ENCODE results near the gene CDH4. TPM values are rescaled to one million over a fixed set of nuclear protein-coding genes. Genes with fewer than 3 reads are reported as not detected.
A peak's percentile ranks its signal among the peaks of the same experiment; 100 is the strongest.

Gene CDH4
- total and polyA plus RNA-seq, 2 of the 8 experiments (the other 6 are each of a cell fraction or from before 2014, with no cell fraction given) = 4.3 to 7.9 TPM

DNA sequence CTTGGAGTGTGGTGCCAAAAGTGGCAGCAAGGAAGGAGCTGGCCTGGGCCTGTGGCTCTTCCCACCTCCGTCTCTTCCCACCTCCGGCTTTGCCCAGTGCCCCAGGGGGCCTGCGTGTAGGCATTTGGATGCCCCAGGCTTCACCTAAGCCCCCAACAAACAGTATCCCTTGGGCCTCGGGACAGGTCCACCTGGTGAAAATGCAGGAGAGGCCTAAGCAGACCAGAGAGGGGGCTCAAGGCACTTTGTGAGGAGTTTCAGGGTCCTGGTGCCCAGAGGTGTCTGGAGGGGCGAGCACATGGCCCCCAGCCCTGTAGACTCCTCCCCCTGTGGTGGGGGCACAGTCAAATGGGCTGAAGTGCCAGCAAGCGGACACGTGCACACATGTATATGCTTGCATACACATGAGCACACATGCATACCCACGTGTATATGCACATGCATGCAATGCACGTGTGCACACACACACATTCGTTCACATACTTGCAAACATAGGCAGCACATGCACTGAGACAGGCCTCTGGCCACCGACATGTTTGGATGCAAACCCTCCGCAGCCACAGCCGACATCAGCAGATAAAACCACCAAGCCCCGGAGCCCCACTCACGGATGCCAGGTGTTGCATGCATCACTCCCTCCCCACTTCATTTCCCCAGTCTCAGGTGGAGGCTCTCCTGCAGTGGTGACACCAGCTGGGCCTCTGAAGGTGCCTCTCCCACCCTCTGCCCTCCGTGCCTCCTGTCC, 689.1 kb downstream of the CDH4 start:
- Histone ChIP-seq H4K5ac (ENCODE audit: insufficient read length, low read depth, low read length) (no peak overlapping the region), H3K4me3 (ENCODE audit: extremely low read depth in 1 of 4, insufficient read depth in 2 of 4, low read depth in 3 of 4, low read length in 4 of 4) (no peak overlapping the region), H3K4me1 (replicated peaks in 1 of 4; ENCODE audit: control insufficient read depth in 3 of 4, insufficient read depth in 4 of 4, low read length in 3 of 4) (peaks cover 0 to 11% (median 5%) of the 10 kb centered on the region in 4 experiments; a peak in 4 of 7 replicates), H4K91ac (replicated peaks; ENCODE audit: insufficient read length, low read length) (no peak overlapping the region), H4K8ac (ENCODE audit: extremely low read depth, insufficient read depth, low read length) (peak overlapping the region; percentile 72), H2BK5ac (ENCODE audit: low read depth, low read length) (no peak overlapping the region), H2BK12ac (ENCODE audit: low read depth, low read length) (no peak overlapping the region), H2AFZ (ENCODE audit: low read length) (no peak overlapping the region), H3K18ac (ENCODE audit: extremely low read depth, low read length) (no peak overlapping the region; the same call in 1 of the 2 replicates), H3K79me1 (ENCODE audit: low read depth, low read length) (no peaks in the 10 kb centered on the region), H3K23ac (ENCODE audit: insufficient read length) (no peak overlapping the region), H3K56ac (replicated peaks; ENCODE audit: insufficient read length, low read depth, low read length) (no peak overlapping the region), H4K20me1 (replicated peaks in 1 of 2; ENCODE audit: control insufficient read depth in 1 of 2, insufficient read depth in 2 of 2, low read length in 2 of 2) (no peaks in the 10 kb centered on the region), H3K23me2 (ENCODE audit: low read depth, low read length) (no peaks in the 10 kb centered on the region), H3K9me3 (ENCODE audit: insufficient read depth in 2 of 2, low read depth in 1 of 2, low read length in 1 of 2) (no peaks in the 10 kb centered on the region), H3K14ac (ENCODE audit: insufficient read length) (no peak overlapping the region), H2AK5ac (ENCODE audit: low read depth, low read length) (no peak overlapping the region), H2BK120ac (replicated peaks; ENCODE audit: low read depth, low read length) (no peak overlapping the region), H2BK15ac (ENCODE audit: low read length) (no peak overlapping the region), H3K4me2 (ENCODE audit: insufficient read depth in 1 of 2, low read depth in 2 of 2, low read length in 2 of 2) (no peak overlapping the region), H2BK20ac (ENCODE audit: low read length) (no peak overlapping the region), H3K27me3 (replicated peaks in 1 of 4; ENCODE audit: control insufficient read depth in 3 of 4, extremely low read depth in 1 of 4, insufficient read depth in 3 of 4, low read length in 3 of 4) (no peaks in the 10 kb centered on the region), H3K36me3 (ENCODE audit: control insufficient read depth in 2 of 4, insufficient read depth in 4 of 4, low read length in 3 of 4) (no peaks in the 10 kb centered on the region), H3K4ac (replicated peaks; ENCODE audit: insufficient read length, low read depth, low read length) (no peak overlapping the region), H3K27ac (ENCODE audit: low read depth, low read length) (no peak overlapping the region), H3K79me2 (ENCODE audit: control insufficient read depth in 1 of 2, insufficient read depth in 2 of 2, low read length in 2 of 2) (no peaks in the 10 kb centered on the region), H3K9ac (replicated peaks in 1 of 4; ENCODE audit: extremely low read depth in 1 of 4, low read depth in 3 of 4, low read length in 3 of 4) (no peak overlapping the region)
- FAIRE-seq (no peak), DNase-seq (ENCODE audit: low read depth in 1 of 2, low spot score in 2 of 2) (peak in 1 of 2 experiments; percentile 43)
- WGBS, 2 experiments (ENCODE audit: extremely low coverage in 1 of 2, insufficient coverage in 1 of 2, insufficient read length in 1 of 2, insufficient replicate concordance in 2 of 2, low coverage in 1 of 2, low lambda C conversion rate in 2 of 2, missing lambda C conversion rate in 1 of 2) = 89% methylated on average over 16 of the region's 16 CpGs; no CpG with 5 or more reads in 1 of the 2 experiments
- ChIA-PET CTCF (ENCODE audit: partially characterized antibody) (no interaction called here), POLR2A (ENCODE audit: partially characterized antibody) (interaction anchor here (1.0 kb wide), 1 partner anchor 9 kb away, joined by 3 read pairs; no protein-coding TSS in a partner anchor)
- no peak for TF ChIP-seq SIRT6 (IDR thresholded peaks at IDR 0.05; ENCODE audit: low read length)

Measured in H1 (cell line).